Endothelial cell of umbilical vein (primary cell): ENCODE results near the gene GPBP1L1. TPM values are rescaled to one million over a fixed set of nuclear protein-coding genes. Genes with fewer than 3 reads are reported as not detected.

Source experiments
- BruUV-seq: library from RNA; stranded (reverse); fragments of 400-500 nt; replicated peaks from 2 replicates; lab custom pipeline; 2021; lab: Mats Ljungman, UMichigan
- CTCF ChIA-PET: fragments of 300-600, 350-600 bp; sonication (Branson Sonifier 250); formaldehyde crosslinking; loops from one replicate; lab custom pipeline; 2021; ENCODE audit warnings: antibody characterized with exemption, inconsistent platforms; lab: Charles Lee
- POLR2A ChIA-PET: fragments of 300-600, 350-600 bp; sonication (Branson Sonifier 250); formaldehyde crosslinking; loops from one replicate; lab custom pipeline; 2021; ENCODE audit warnings: antibody characterized with exemption, inconsistent platforms; lab: Charles Lee
- DNase-seq: peaks from one replicate; pipeline ENCODE4 v3.0.0-alpha.2; 2011; ENCODE audit warnings: low read depth, low spot score
- FAIRE-seq: peaks from 2 replicates; lab custom pipeline; 2011; peaks lifted over from hg19 to GRCh38; lab: Jason Lieb, UNC
- H2AFZ ChIP-seq: 2 replicates; pipeline ENCODE4 v1.6.0; 2012; ENCODE audit warnings: low read depth, low read length, control low read depth, inconsistent platforms
- H3K27ac ChIP-seq: 2 replicates; pipeline ENCODE4 v1.5.1; 2011; ENCODE audit warnings: low read depth, mild to moderate bottlenecking, control low read depth, low read length, moderate library complexity; ENCODE audit not compliant: insufficient read depth
- H3K27me3 ChIP-seq, 2 experiments: 2 replicates each; pipeline versions ENCODE4 v1.6.0 to v1.6.1; 2011; ENCODE audit warnings: low read length in 2 of 2, mixed read lengths in 1 of 2; ENCODE audit not compliant: control insufficient read depth in 2 of 2, insufficient read depth in 2 of 2
- H3K36me3 ChIP-seq, 2 experiments: 2 replicates in 1 of 2; 3 replicates in 1 of 2; pipeline ENCODE4 v1.5.1; 2011; ENCODE audit warnings: low read length in 2 of 2, mild to moderate bottlenecking in 1 of 2, moderate library complexity in 1 of 2; ENCODE audit not compliant: control insufficient read depth in 2 of 2, insufficient read depth in 2 of 2; ENCODE audit errors: extremely low read depth in 1 of 2
- H3K4me1 ChIP-seq: 3 replicates; pipeline ENCODE4 v1.5.1; 2011; ENCODE audit warnings: mild to moderate bottlenecking, low read length; ENCODE audit not compliant: control insufficient read depth, insufficient read depth; ENCODE audit errors: extremely low read depth
- H3K4me2 ChIP-seq: 2 replicates; pipeline ENCODE4 v1.6.1; 2011; ENCODE audit warnings: low read length, control low read depth, mixed read lengths; ENCODE audit not compliant: insufficient read depth
- H3K4me3 ChIP-seq, 3 experiments: fragments of 200-600 bp in 1 of 3; sonication (generic), shearing (Covaris generic) in 1 of 3; replicated peaks in 1 of 3; 2 replicates each; pipeline ENCODE4 v1.5.1; 2011 to 2016; ENCODE audit warnings: control low read depth in 3 of 3, low read length in 3 of 3, mild to moderate bottlenecking in 2 of 3, inconsistent platforms in 1 of 3, low read depth in 1 of 3, moderate library complexity in 1 of 3; ENCODE audit not compliant: insufficient read depth in 1 of 3
- H3K79me2 ChIP-seq: 2 replicates; pipeline ENCODE4 v1.6.0; 2012; ENCODE audit warnings: low read length, inconsistent platforms; ENCODE audit not compliant: control insufficient read depth, insufficient read depth
- H3K9ac ChIP-seq: replicated peaks from 2 replicates; pipeline ENCODE3; 2011; ENCODE audit warnings: low read length, control low read depth; ENCODE audit not compliant: insufficient read depth; ENCODE audit errors: extremely low read depth
- H3K9me1 ChIP-seq: replicated peaks from 3 replicates; pipeline ENCODE4 v1.6.0; 2011; ENCODE audit warnings: mild to moderate bottlenecking, low read length; ENCODE audit not compliant: control insufficient read depth, insufficient read depth; ENCODE audit errors: extremely low read depth
- H3K9me3 ChIP-seq: replicated peaks from 2 replicates; pipeline ENCODE4 v1.5.1; 2012; ENCODE audit warnings: low read length, inconsistent platforms; ENCODE audit not compliant: control insufficient read depth, insufficient read depth
- H4K20me1 ChIP-seq: replicated peaks from 2 replicates; pipeline ENCODE3; 2011; ENCODE audit warnings: mild to moderate bottlenecking, low read length; ENCODE audit not compliant: control insufficient read depth, insufficient read depth; ENCODE audit errors: extremely low read depth
- CTCF ChIP-seq, 2 donors: IDR thresholded peaks; 1 replicate in 1 of 2; 2 replicates in 1 of 2; pipeline ENCODE4 v1.5.1; 2011; ENCODE audit warnings: low read length in 2 of 2, mild to moderate bottlenecking in 2 of 2, moderate library complexity in 2 of 2, control low read depth in 1 of 2, inconsistent platforms in 1 of 2, low read depth in 1 of 2; ENCODE audit not compliant: insufficient read depth in 1 of 2; ENCODE audit errors: extremely low read depth in 1 of 2
- EZH2 ChIP-seq: IDR thresholded peaks from 2 replicates; pipeline ENCODE4 v1.6.1; 2012; ENCODE audit warnings: borderline replicate concordance, low read depth, mild to moderate bottlenecking, moderate library complexity, low read length, inconsistent platforms; ENCODE audit not compliant: severe bottlenecking
- FOS ChIP-seq: IDR thresholded peaks from 2 replicates; pipeline ENCODE4 v1.6.1; 2011; ENCODE audit warnings: mild to moderate bottlenecking, low read length, moderate library complexity, borderline replicate concordance; ENCODE audit not compliant: insufficient read depth
- GATA2 ChIP-seq: IDR thresholded peaks from 2 replicates; pipeline ENCODE4 v1.7.0; 2011; ENCODE audit warnings: low read depth, mild to moderate bottlenecking, moderate library complexity, mixed read lengths, low read length; ENCODE audit not compliant: insufficient read length, insufficient read depth
- JUN ChIP-seq: IDR thresholded peaks from 2 replicates; pipeline ENCODE4 v1.6.1; 2011; ENCODE audit warnings: borderline replicate concordance, low read depth; ENCODE audit not compliant: insufficient read length, insufficient read depth
- MAX ChIP-seq: IDR thresholded peaks from 2 replicates; pipeline ENCODE4 v1.6.1; 2011; ENCODE audit not compliant: insufficient read depth, insufficient read length
- MYC ChIP-seq: IDR thresholded peaks from one replicate; pipeline ENCODE4 v1.6.1; 2011; ENCODE audit warnings: mild to moderate bottlenecking, low read depth, low read length
- POLR2A ChIP-seq: IDR thresholded peaks from 2 replicates; pipeline ENCODE4 v1.6.1; 2012; ENCODE audit warnings: low read depth, mild to moderate bottlenecking, control low read depth, low read length
- POLR2AphosphoS5 ChIP-seq: IDR thresholded peaks from 2 replicates; pipeline ENCODE4 v1.6.1; 2012; ENCODE audit warnings: low read depth, mild to moderate bottlenecking, control low read depth, low read length, moderate library complexity; ENCODE audit not compliant: insufficient read depth
- dilution Hi-C: fragments of 300-500 bp; cut with MboI; formaldehyde crosslinking; loops from one replicate; pipeline ENCODE4 v1.15.0; 2019; ENCODE audit warnings: low sequenced_read_pairs; ENCODE audit not compliant: extremely low pct_ligation_motif_present
- intact Hi-C: fragments of 100-400 bp; cut with micrococcal nuclease; formaldehyde crosslinking; loops from one replicate; pipeline ENCODE4 v1.10.0; 2022
- polyA plus RNA-seq, 4 experiments: library from polyadenylated mRNA; depleted of rRNA in 3 of 4; stranded (reverse) in 3 of 4; unstranded in 1 of 4; fragments of >200 nt; gene quantifications; 2 replicates each; pipeline versions ENCODE4 v1.2.1 to v1.2.3, GENCODE V29; 2011 to 2012; ENCODE audit warnings: missing spikeins in 1 of 4
- total RNA-seq: library from RNA; stranded (reverse); gene quantifications from 2 replicates; pipeline ENCODE4 v1.2.3, GENCODE V29; 2021

Gene GPBP1L1
- total and polyA plus RNA-seq, 2 donors (not counting 3 experiments of a cell fraction or from before 2014, with no cell fraction given), result 35.0 to 89.7 TPM

- Histone ChIP-seq H2AFZ (no peak overlapping the region), H3K79me2 (no peaks in the 10 kb centered on the region), H3K4me3 (no peak overlapping the region), H3K4me2 (no peak overlapping the region), H3K27me3 (no peaks in the 10 kb centered on the region), H3K9me1 (no peaks in the 10 kb centered on the region), H3K9ac (no peak overlapping the region), H4K20me1 (no peaks in the 10 kb centered on the region), H3K27ac (no peak overlapping the region), H3K36me3 (peaks cover 3 to 12% of the 10 kb centered on the region in 2 experiments), H3K9me3 (no peaks in the 10 kb centered on the region), H3K4me1 (peaks cover 43% of the 10 kb centered on the region)
- ChIA-PET POLR2A (no interaction called here), CTCF (no interaction called here)
- no peak for DNase-seq
- dilution Hi-C loops (no loop called here), intact Hi-C loops (no loop called here)
- FAIRE-seq, result no peak
- BruUV-seq, result no TSS peak
- TF ChIP-seq FOS, result no peak
- no peak for TF ChIP-seq POLR2AphosphoS5
Observed at GRCh38 chr1:45622524-45623394, 63.6 kb downstream of the GPBP1L1 start.

- Histone ChIP-seq H3K9me1 (no peaks in the 10 kb centered on the region), H4K20me1 (no peaks in the 10 kb centered on the region), H3K27ac (no peak overlapping the region), H3K27me3 (no peaks in the 10 kb centered on the region), H3K9me3 (no peaks in the 10 kb centered on the region), H3K4me2 (no peak overlapping the region), H3K36me3 (peaks cover 0 to 17% of the 10 kb centered on the region in 2 experiments), H3K4me1 (peaks cover 51% of the 10 kb centered on the region), H3K79me2 (no peaks in the 10 kb centered on the region), H3K9ac (no peak overlapping the region), H2AFZ (no peak overlapping the region), H3K4me3 (no peak overlapping the region)
- ChIA-PET CTCF (no interaction called here), POLR2A (no interaction called here)
- FAIRE-seq (no peak), DNase-seq (no peak)
- no TSS peak for BruUV-seq
- intact Hi-C loops (loop anchor here (2.0 kb wide), 1 partner anchor 37 kb away; the partner anchor contains the start of gene NASP), dilution Hi-C loops (no loop called here)
- TF ChIP-seq FOS, result no peak
- no peak for TF ChIP-seq JUN
- no peak for TF ChIP-seq MAX
- TF ChIP-seq EZH2, result no peak
- no peak for TF ChIP-seq GATA2
- TF ChIP-seq MYC, result no peak
- TF ChIP-seq CTCF (IDR thresholded peaks at IDR 0.05; ENCODE audit: extremely low read depth in 1 of 2, insufficient read depth in 1 of 2, low read depth in 1 of 2, low read length in 2 of 2), result no peak
- no peak for TF ChIP-seq POLR2A
- no peak for TF ChIP-seq POLR2AphosphoS5
Observed at GRCh38 chr1:45621895-45622523, 64.3 kb downstream of the GPBP1L1 start.
